B cell (primary cell): ENCODE results near the gene RETREG1.

Experiments
- EZH2 ChIP-seq: IDR thresholded peaks from 2 replicates; pipeline ENCODE4 v1.6.1; 2012; ENCODE audit warnings: borderline replicate concordance, low read depth, mild to moderate bottlenecking, moderate library complexity, low read length; ENCODE audit not compliant: insufficient read depth, poor library complexity, severe bottlenecking
- TF ChIP-seq, protein P1 (sequence below): fragments of 200-600 bp; IDR thresholded peaks from one replicate; pipeline ENCODE4 v1.8.0; 2022; ENCODE audit warnings: antibody characterized with exemption, mild to moderate bottlenecking

DNA sequence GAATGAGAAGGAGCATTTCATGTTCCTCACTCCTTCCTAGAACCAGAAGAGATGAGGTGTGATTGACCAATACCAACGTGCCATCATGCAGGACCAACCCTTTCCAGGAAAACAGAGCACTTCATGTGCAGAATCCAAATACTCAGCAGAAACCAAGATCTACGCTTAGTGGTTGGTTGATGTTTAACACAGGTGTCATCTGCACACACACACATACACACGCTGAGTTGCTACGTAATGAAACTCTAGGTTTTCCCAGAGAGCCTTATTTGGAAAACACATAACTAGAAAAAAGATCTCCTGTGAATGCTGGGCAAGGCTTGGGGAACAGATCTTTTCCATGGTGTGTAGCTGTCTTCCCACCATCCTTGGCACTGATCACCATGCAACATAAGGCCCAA, 130.1 kb downstream of the RETREG1 start:
- TF ChIP-seq EZH2 = no peak
- TF ChIP-seq, protein P1, sequence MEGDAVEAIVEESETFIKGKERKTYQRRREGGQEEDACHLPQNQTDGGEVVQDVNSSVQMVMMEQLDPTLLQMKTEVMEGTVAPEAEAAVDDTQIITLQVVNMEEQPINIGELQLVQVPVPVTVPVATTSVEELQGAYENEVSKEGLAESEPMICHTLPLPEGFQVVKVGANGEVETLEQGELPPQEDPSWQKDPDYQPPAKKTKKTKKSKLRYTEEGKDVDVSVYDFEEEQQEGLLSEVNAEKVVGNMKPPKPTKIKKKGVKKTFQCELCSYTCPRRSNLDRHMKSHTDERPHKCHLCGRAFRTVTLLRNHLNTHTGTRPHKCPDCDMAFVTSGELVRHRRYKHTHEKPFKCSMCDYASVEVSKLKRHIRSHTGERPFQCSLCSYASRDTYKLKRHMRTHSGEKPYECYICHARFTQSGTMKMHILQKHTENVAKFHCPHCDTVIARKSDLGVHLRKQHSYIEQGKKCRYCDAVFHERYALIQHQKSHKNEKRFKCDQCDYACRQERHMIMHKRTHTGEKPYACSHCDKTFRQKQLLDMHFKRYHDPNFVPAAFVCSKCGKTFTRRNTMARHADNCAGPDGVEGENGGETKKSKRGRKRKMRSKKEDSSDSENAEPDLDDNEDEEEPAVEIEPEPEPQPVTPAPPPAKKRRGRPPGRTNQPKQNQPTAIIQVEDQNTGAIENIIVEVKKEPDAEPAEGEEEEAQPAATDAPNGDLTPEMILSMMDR = no peak
